Measurements from ENCODE around the gene ZNRF2.
"Not testable (repeated sequence)": the region's sequence is repeated elsewhere in the genome, so short reads cannot be mapped to it uniquely, and the experiment has no call there.

Gene ZNRF2

GRCh38 chr7:30263090-30263710 is 21.2 kb upstream of the ZNRF2 start:
- no peak for DNase-seq (ENCODE audit: low read depth)

- no peak for DNase-seq (ENCODE audit: low read depth)
Observed at GRCh38 chr7:30264052-30264451, 20.3 kb upstream of the ZNRF2 start.

GRCh38 chr7:30265189-30265588 is 19.2 kb upstream of the ZNRF2 start:
- DNase-seq (ENCODE audit: low read depth) = not testable (repeated sequence)

GRCh38 chr7:30266686-30267085 is 17.7 kb upstream of the ZNRF2 start:
- DNase-seq (ENCODE audit: low read depth) = no peak

DNA sequence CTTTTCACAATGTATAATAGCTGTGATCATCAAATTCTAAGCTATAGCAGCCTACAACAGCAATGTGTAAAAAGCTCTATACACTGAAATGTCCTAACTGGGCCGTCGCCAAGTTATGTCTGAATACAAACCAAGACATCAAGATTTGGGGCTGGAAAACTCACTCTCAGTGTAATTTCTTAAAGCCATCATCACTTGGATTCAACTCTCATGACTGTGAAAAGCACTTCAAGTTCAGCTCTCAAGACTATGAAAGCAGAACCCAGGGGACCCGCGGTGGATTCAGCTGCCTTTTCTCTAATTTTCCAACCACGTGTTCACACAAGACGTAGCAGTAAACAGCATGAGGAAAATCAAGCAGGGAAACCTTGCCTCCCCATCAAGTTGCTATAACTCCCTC is 15.8 kb upstream of the ZNRF2 start:
- DNase-seq (ENCODE audit: low read depth) = no peak

DNA sequence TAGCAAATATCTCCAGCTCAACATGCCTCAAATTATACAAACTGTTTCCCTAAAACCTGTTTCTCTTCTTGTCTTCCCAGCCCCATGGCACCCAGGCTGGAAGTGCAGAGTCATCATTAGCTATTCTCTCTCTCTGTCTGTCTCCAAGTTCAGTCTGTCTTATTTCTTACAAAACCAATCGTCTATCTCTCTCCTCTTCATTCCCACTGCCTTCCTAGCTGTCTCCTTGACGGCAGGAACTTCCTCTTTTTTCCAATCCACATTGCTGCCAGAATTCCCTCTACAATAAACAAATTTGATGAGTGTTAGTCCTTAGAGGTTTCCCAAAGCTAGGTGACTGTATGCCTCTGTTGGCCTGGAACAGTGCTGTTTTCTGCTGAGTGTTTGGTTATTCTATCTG is 14.9 kb upstream of the ZNRF2 start:
- no peak for DNase-seq (ENCODE audit: low read depth)

- DNase-seq (ENCODE audit: low read depth) = no peak
Observed at GRCh38 chr7:30270921-30271320, 13.5 kb upstream of the ZNRF2 start.

GRCh38 chr7:30272126-30272525 is 12.3 kb upstream of the ZNRF2 start:
- no peak for DNase-seq (ENCODE audit: low read depth)

- DNase-seq (ENCODE audit: low read depth) = no peak
Observed at GRCh38 chr7:30273552-30273951, 10.8 kb upstream of the ZNRF2 start.

DNA sequence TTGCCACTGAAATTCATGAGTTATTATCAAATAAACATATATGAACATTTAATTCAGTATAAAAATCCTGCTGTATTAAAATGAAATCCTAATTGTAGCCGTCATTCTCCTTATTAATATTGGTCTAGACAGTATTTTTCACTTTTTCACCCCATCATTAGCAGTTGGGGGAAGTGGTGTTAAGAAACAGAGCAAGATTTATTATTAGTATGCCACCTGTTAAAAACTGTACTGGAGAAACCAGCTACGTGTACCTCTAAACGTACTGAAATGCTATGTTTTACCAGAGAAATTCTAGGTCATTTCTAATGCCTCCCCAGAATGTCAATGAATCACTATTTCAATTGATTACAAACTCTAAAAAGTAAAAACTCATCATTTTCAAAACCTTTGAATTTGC is 9.8 kb upstream of the ZNRF2 start:
- DNase-seq (ENCODE audit: low read depth) = no peak

DNA sequence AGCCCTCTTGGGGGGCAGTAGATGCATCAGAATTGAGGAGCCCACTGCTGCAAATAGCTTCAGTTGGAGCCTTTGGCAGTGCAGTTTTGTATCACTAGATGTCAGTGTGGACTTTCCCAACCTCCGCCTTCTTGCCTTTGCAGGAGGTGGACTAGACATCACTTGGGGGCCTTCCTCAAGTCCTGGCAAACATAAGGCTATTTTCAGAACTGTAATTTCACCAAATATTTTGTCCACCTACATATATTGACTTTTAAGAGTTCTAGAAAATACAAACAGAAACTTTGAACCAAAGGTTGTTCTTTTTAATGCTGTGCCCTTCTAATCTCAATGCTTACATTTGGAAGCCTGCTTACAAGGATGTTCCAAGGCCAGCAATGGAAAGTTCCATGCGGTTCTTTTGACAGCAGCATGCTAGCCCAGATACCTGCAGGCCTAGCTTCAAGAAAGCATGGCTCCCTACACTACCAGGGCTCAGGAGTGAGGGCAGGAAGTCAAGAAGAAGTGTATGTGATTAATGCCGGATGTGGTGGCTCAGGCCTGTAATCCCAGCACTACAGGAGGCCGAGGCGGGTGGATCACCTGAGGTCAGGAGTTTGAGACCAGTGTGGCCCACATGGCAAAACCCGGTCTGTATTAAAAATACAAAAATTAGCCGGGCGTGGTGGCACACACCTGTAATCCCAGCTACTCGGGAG is 8.0 kb upstream of the ZNRF2 start:
- peak; percentile 15 for DNase-seq (ENCODE audit: low read depth)

GRCh38 chr7:30278376-30278775 is 6.0 kb upstream of the ZNRF2 start:
- no peak for DNase-seq (ENCODE audit: low read depth)

GRCh38 chr7:30278849-30279652 is 5.3 kb upstream of the ZNRF2 start:
- DNase-seq (ENCODE audit: low read depth) = no peak

DNA sequence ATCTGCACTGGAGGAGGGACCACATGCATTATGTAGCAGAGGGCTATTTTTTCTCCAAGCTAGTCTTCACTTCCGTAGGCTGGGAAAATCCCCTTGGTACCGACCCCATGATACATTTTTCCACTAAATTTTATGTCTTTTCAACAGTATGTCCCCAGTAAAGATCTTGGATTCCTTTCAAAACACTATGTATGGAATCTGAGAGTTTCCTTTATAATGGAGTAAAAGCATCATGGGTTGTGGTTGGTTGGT is 4.8 kb upstream of the ZNRF2 start:
- DNase-seq (ENCODE audit: low read depth) = no peak

- DNase-seq (ENCODE audit: low read depth) = no peak
Observed at GRCh38 chr7:30280631-30281030, 3.8 kb upstream of the ZNRF2 start.

GRCh38 chr7:30281263-30281662 is 3.1 kb upstream of the ZNRF2 start:
- no peak for DNase-seq (ENCODE audit: low read depth)

- DNase-seq (ENCODE audit: low read depth) = no peak
Observed at GRCh38 chr7:30281791-30282190, 2.6 kb upstream of the ZNRF2 start.

- DNase-seq (ENCODE audit: low read depth) = no peak
Observed at GRCh38 chr7:30282735-30283134, 1.7 kb upstream of the ZNRF2 start.

GRCh38 chr7:30285067-30285535 is 704 bp downstream of the ZNRF2 start:
- DNase-seq (ENCODE audit: low read depth) = no peak

DNA sequence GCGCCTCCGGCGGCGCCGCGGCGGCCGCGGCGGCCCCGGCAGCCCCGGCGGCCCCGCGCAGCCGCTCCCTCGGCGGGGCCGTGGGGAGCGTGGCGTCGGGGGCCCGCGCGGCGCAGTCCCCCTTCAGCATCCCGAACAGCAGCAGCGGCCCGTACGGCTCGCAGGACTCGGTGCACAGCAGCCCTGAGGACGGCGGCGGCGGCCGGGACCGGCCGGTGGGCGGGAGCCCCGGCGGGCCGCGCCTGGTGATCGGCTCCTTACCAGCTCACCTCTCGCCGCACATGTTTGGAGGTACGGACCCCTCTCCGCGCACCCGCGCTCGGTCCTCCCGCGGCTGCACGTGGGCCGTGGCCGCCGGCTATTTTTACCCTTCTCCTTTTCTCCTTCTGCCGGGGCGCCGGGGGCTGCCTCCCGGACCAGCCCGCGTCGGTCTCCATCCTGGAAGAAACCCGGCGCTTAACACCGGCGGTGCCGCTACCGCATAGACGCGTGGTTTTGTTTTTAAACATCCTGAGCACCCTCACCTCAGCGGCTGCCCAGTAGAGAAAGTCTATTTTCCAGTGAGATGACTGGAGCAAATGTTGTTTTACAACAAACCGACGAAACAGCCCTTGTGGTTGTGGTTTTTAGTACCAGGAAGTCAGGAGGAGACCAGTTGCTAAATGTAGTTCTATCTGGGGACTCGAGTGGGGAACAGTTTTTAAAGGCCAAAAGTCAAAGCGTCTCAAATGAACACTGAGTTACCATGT is 1.3 kb downstream of the ZNRF2 start:
- peak; percentile 8 for DNase-seq (ENCODE audit: low read depth)

GRCh38 chr7:30286749-30287148 is 2.4 kb downstream of the ZNRF2 start:
- no peak for DNase-seq (ENCODE audit: low read depth)

DNA sequence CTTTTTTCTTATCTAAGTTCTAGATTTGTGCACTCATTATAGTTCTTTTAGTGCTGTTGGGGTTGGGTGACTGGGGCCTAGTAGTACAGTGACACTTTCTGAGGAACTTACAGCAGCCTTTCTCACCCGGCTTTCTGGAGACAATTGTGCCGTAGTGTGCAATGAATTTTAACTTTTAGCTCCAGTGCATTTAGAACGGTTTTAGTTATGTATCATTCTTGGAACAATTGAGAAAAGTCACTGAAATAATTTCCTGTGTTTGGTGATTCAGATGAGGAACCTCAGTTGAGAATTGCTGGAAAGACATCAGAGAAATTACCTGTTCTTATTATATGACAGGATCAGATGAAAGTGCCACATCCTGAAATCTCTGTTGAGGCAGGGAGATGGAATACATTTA is 3.2 kb downstream of the ZNRF2 start:
- DNase-seq (ENCODE audit: low read depth) = not testable (repeated sequence)

- DNase-seq (ENCODE audit: low read depth) = not testable (repeated sequence)
Observed at GRCh38 chr7:30289634-30290033, 5.2 kb downstream of the ZNRF2 start.
